Measurements from ENCODE around the gene ALOX12. TPM values are rescaled to one million over a fixed set of nuclear protein-coding genes. Genes with fewer than 3 reads are reported as not detected.
"Not testable (repeated sequence)": the region's sequence is repeated elsewhere in the genome, so short reads cannot be mapped to it uniquely, and the experiment has no call there.

The ALOX12 gene
- total and polyA plus RNA-seq, 10 donors = 0.15 to 2.5 (median 1.2) TPM

DNA sequence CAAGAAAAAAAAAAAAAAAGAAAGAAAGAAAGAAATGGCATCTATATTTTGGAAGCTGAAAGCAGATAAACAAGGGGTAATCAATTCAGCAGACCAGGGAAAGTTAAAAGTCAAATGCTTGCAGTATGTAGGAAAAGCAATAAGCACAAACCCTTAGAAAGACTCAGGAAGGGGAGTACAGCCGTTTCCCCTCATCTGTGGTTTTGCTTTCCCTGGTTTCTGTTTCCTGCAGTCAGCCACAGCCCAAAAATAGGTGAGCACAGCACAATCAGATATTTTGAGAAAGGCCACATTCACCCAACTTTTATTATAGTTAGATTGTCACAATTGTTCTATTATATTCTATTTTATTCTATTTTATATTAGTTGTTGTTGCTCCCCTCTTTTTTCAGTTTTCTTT, 14.4 kb upstream of the ALOX12 start:
- Histone ChIP-seq H3K27me3 (replicated peaks in 1 of 7) (no peaks in the 10 kb centered on the region), H3K9me3 (peaks cover 0 to 15% (median 6%) of the 10 kb centered on the region in 8 donors), H3K4me3 (no peak overlapping the region), H3K4me1 (peaks cover 0 to 8% (median 0%) of the 10 kb centered on the region in 6 donors), H3K27ac (no peak overlapping the region), H3K36me3 (no peaks in the 10 kb centered on the region)
- 6 to 20% (median 14%) methylated on average over 1 of the region's 1 CpG for WGBS, 5 donors
- intact Hi-C loops (cut with DNase I; ENCODE audit: low total_unique reads) = no loop called here
- DNase-seq = no peak
- TF ChIP-seq POLR2AphosphoS5 (IDR thresholded peaks at IDR 0.05) = no peak
- TF ChIP-seq POLR2A (IDR thresholded peaks at IDR 0.05) = no peak
- TF ChIP-seq, protein P1, sequence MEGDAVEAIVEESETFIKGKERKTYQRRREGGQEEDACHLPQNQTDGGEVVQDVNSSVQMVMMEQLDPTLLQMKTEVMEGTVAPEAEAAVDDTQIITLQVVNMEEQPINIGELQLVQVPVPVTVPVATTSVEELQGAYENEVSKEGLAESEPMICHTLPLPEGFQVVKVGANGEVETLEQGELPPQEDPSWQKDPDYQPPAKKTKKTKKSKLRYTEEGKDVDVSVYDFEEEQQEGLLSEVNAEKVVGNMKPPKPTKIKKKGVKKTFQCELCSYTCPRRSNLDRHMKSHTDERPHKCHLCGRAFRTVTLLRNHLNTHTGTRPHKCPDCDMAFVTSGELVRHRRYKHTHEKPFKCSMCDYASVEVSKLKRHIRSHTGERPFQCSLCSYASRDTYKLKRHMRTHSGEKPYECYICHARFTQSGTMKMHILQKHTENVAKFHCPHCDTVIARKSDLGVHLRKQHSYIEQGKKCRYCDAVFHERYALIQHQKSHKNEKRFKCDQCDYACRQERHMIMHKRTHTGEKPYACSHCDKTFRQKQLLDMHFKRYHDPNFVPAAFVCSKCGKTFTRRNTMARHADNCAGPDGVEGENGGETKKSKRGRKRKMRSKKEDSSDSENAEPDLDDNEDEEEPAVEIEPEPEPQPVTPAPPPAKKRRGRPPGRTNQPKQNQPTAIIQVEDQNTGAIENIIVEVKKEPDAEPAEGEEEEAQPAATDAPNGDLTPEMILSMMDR (IDR thresholded peaks at IDR 0.05 in 8 of 11, conservative IDR thresholded peaks at IDR 0.05 in 3 of 11) = no peak

DNA sequence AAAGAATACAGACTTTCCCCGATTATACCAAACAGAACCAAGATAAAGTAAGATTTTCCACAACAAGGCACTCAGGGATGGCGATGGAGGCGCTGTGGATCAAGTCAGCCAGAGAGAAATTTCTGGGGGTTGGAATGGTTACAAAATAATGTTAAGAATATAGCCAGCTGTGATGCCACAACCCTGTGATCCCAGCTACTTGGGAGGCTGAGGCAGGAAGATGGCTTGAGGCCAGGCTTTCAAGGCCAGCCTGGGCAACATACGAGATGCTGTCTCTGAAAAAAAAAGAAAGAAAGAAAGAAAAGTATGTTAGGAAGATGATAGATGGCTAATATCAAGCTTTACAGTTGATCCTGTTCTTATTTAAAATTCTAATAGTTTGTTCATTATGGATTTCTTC, 10.6 kb upstream of the ALOX12 start:
- TF ChIP-seq POLR2A (IDR thresholded peaks at IDR 0.05) (no peak), POLR2AphosphoS5 (IDR thresholded peaks at IDR 0.05) (no peak)
- TF ChIP-seq, protein P1 (IDR thresholded peaks at IDR 0.05 in 8 of 11, conservative IDR thresholded peaks at IDR 0.05 in 3 of 11) = no peak
- Histone ChIP-seq H3K27ac (no peak overlapping the region), H3K9me3 (peaks cover 0 to 4% (median under 1%) of the 10 kb centered on the region in 8 donors), H3K4me1 (peaks cover 0 to 8% (median 0%) of the 10 kb centered on the region in 6 donors), H3K36me3 (no peaks in the 10 kb centered on the region), H3K27me3 (replicated peaks in 1 of 7) (no peaks in the 10 kb centered on the region), H3K4me3 (no peak overlapping the region)
- intact Hi-C loops (cut with DNase I; ENCODE audit: low total_unique reads) = no loop called here
- 67 to 85% (median 77%) methylated on average over 4 of the region's 4 CpGs for WGBS, 5 donors
- DNase-seq = no peak

DNA sequence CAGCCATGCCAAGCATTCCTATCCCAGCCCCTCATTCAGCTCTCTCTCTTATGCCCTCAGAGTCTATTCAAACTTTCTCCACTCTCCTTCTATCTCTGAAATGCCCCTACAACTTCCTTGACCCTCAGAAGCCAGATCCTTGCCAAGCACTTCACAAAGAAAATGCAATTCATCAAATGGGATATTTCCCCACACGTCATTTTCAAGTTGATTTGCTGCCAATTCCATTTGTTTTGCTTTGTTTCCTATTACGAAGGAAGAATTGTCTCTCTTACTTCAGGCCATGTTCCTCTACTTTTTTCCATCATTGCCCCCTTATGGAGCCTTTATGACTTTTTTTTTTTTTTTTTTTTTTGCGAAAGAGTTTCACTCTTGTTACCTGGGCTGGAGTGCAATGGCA, 9.2 kb upstream of the ALOX12 start:
- TF ChIP-seq POLR2A (IDR thresholded peaks at IDR 0.05) = no peak
- TF ChIP-seq, protein P1 (IDR thresholded peaks at IDR 0.05 in 8 of 11, conservative IDR thresholded peaks at IDR 0.05 in 3 of 11) = no peak
- TF ChIP-seq POLR2AphosphoS5 (IDR thresholded peaks at IDR 0.05) = no peak
- H3K27me3 ChIP-seq (replicated peaks in 1 of 7) = no peaks in the 10 kb centered on the region
- no peak overlapping the region for H3K27ac ChIP-seq
- no peaks in the 10 kb centered on the region for H3K9me3 ChIP-seq
- no peak overlapping the region for H3K4me3 ChIP-seq
- intact Hi-C loops (cut with DNase I; ENCODE audit: low total_unique reads) = no loop called here
- H3K4me1 ChIP-seq = peaks cover 0 to under 1% (median 0%) of the 10 kb centered on the region in 6 donors
- no peaks in the 10 kb centered on the region for H3K36me3 ChIP-seq
- no peak for DNase-seq
- 55 to 80% (median 62%) methylated on average over 3 of the region's 3 CpGs for WGBS, 5 donors

DNA sequence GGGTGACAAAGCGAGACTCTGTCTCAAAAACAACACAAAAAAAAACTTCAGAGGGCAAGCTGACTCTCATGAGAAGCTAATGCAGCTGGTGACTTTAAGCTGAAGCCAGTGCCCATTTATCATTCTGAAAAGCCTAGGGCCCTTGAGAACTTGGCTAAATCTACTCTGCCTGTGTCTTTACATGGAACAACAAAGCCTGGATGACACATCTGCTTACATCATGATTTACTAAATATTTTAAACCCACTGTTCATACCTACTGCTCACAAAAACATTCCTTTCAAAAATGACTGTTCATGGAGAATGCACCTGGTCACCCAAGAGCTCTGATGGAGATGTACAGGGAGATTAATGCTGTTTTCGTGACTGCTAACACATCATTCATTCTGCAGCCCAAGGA, 6.1 kb upstream of the ALOX12 start:
- intact Hi-C loops (cut with DNase I; ENCODE audit: low total_unique reads) = loop anchor here (10.0 kb wide), 1 partner anchor 145 kb away; no protein-coding TSS in a partner anchor
- no peaks in the 10 kb centered on the region for H3K9me3 ChIP-seq
- H3K27me3 ChIP-seq (replicated peaks in 1 of 7) = no peaks in the 10 kb centered on the region
- H3K36me3 ChIP-seq = no peaks in the 10 kb centered on the region
- H3K4me3 ChIP-seq = no peak overlapping the region
- 87 to 97% (median 89%) methylated on average over 2 of the region's 2 CpGs for WGBS, 5 donors
- no peak for DNase-seq
- H3K27ac ChIP-seq = no peak overlapping the region
- no peaks in the 10 kb centered on the region for H3K4me1 ChIP-seq
- no peak for TF ChIP-seq POLR2A (IDR thresholded peaks at IDR 0.05)
- no peak for TF ChIP-seq POLR2AphosphoS5 (IDR thresholded peaks at IDR 0.05)
- TF ChIP-seq, protein P1 (IDR thresholded peaks at IDR 0.05 in 8 of 11, conservative IDR thresholded peaks at IDR 0.05 in 3 of 11) = no peak

DNA sequence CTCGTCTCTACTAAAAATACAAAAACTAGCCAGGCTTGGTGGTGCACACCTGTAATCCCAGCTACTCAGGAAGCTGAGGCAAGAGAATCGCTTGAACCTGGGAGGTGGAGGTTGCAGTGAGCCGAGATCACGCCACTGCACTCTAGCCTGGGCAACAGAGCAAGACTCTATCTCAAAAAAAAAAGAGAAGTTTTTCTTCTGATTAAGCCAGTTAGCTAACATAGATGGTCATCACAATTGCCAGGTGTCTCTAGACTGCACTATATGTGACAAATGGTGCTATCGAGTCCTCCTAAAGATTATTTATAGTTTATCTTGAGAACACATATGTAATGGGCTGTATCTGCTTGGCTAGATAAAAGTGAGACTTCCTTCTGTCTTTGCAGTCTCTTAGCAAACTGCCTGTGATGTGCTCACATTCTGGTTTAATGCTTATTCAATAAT, 2.2 kb upstream of the ALOX12 start:
- H3K27me3 ChIP-seq (replicated peaks in 1 of 7); DNase-seq; H3K9me3 ChIP-seq; H3K4me3 ChIP-seq; H3K27ac ChIP-seq: not testable (repeated sequence)
- 52 to 66% (median 64%) methylated on average over 5 of the region's 5 CpGs for WGBS, 5 donors
- H3K36me3 ChIP-seq = peaks cover 0 to 31% (median 14%) of the 10 kb centered on the region in 6 donors
- intact Hi-C loops (cut with DNase I; ENCODE audit: low total_unique reads) = loop anchor here (10.0 kb wide), 1 partner anchor 149 kb away; no protein-coding TSS in a partner anchor
- peaks cover 0 to 20% (median 12%) of the 10 kb centered on the region in 6 donors for H3K4me1 ChIP-seq

All from spleen (tissue), 11 donors.